HepG2 (cell line): ENCODE data around the gene MCFD2. TPM values are rescaled to one million over a fixed set of nuclear protein-coding genes. Genes with fewer than 3 reads are reported as not detected.

Source experiments
- CBX5 ChIP-seq: sonication (generic); formaldehyde crosslinking; IDR thresholded peaks from 2 replicates; pipeline ENCODE4 v1.4.0; 2020; ENCODE audit warnings: missing genetic modification reagents, borderline replicate concordance
- CREB3 ChIP-seq: sonication (generic); formaldehyde crosslinking; IDR thresholded peaks from 2 replicates; pipeline ENCODE4 v1.5.0; 2020; ENCODE audit warnings: missing genetic modification reagents
- MAFK ChIP-seq, 2 experiments: IDR thresholded peaks in 1 of 2; conservative IDR thresholded peaks in 1 of 2; 2 replicates each; pipeline ENCODE4 v1.6.1; 2011; ENCODE audit warnings: improper control_type of control experiment in 2 of 2, low read length in 2 of 2
- MBNL3 ChIP-seq: fragments of 250-450 bp; sonication (Bioruptor Pico); conservative IDR thresholded peaks from 2 replicates; pipeline ENCODE4 v1.8.0; 2022; ENCODE audit warnings: mild to moderate bottlenecking, inconsistent platforms
- NCOA2 ChIP-seq: sonication (generic); formaldehyde crosslinking; IDR thresholded peaks from 2 replicates; pipeline ENCODE4 v1.8.0; 2022; ENCODE audit warnings: inconsistent platforms
- PPARG ChIP-seq: conservative IDR thresholded peaks from 2 replicates; pipeline ENCODE4 v1.6.1; 2016; ENCODE audit warnings: missing biosample characterization, missing genetic modification reagents
- SAFB2 ChIP-seq: sonication (generic); formaldehyde crosslinking; IDR thresholded peaks from 2 replicates; pipeline ENCODE4 v1.5.1; 2020; ENCODE audit warnings: missing genetic modification reagents, low read depth, mild to moderate bottlenecking, borderline replicate concordance
- SIN3B ChIP-seq: fragments of 150-350 bp; IDR thresholded peaks from 2 replicates; pipeline ENCODE4 v1.6.1; 2014; ENCODE audit warnings: low read length
- ZBED4 ChIP-seq: sonication (generic); formaldehyde crosslinking; IDR thresholded peaks from 2 replicates; pipeline ENCODE4 v1.4.0; 2020; ENCODE audit warnings: missing genetic modification reagents, borderline replicate concordance
- ZNF34 ChIP-seq: sonication (generic); formaldehyde crosslinking; IDR thresholded peaks from 2 replicates; pipeline ENCODE4 v1.4.0; 2020; ENCODE audit warnings: mild to moderate bottlenecking, missing genetic modification reagents, borderline replicate concordance
- ZNF407 ChIP-seq: sonication (generic); formaldehyde crosslinking; IDR thresholded peaks from one replicate; pipeline ENCODE4 v1.5.1; 2020; ENCODE audit warnings: mild to moderate bottlenecking, missing genetic modification reagents; ENCODE audit errors: not compliant biosample characterization
- ZNF574 ChIP-seq: sonication (generic); formaldehyde crosslinking; IDR thresholded peaks from 2 replicates; pipeline ENCODE4 v1.4.0; 2020; ENCODE audit warnings: missing genetic modification reagents
- ZNF709 ChIP-seq: sonication (generic); formaldehyde crosslinking; IDR thresholded peaks from 2 replicates; pipeline ENCODE4 v1.5.0; 2020; ENCODE audit warnings: mild to moderate bottlenecking, missing genetic modification reagents
- polyA plus RNA-seq, 8 experiments: library from polyadenylated mRNA; depleted of rRNA in 3 of 8; stranded (reverse) in 7 of 8; unstranded in 1 of 8; fragments of >200 nt; fragmentation: Illumina TruSeq in 4 of 8; extraction: Trizol in 4 of 8; gene quantifications; 2 replicates each; pipeline versions ENCODE4 v1.2.1 to v1.2.3, GENCODE V29; 2011 to 2016; ENCODE audit warnings: low read depth in 4 of 8, missing spikeins in 1 of 8, mixed read lengths in 1 of 8; ENCODE audit not compliant: insufficient read depth in 1 of 8
- total RNA-seq, 5 experiments: library from RNA; depleted of rRNA; stranded (reverse); fragments of >200 nt; fragmentation: Illumina TruSeq; extraction: Trizol; gene quantifications; 2 replicates each; pipeline ENCODE4 v1.2.3, GENCODE V29; 2016; ENCODE audit warnings: low read depth in 1 of 5

Gene MCFD2
- total and polyA plus RNA-seq, 2 of the 13 experiments (the other 11 are each of a cell fraction or from before 2014, with no cell fraction given): 183 to 232 TPM

- TF ChIP-seq ZNF407: peak; percentile 26
- TF ChIP-seq ZNF574 (CRISPR knock-in tag): no peak
- TF ChIP-seq ZNF34 (CRISPR knock-in tag): no peak
- no peak for TF ChIP-seq MBNL3 (CRISPR knock-in tag)
- no peak for TF ChIP-seq SAFB2 (CRISPR knock-in tag)
- TF ChIP-seq CREB3 (CRISPR knock-in tag): no peak
- no peak for TF ChIP-seq ZNF709
- no peak; the same call in 1 of the 2 replicates for TF ChIP-seq PPARG (CRISPR knock-in tag)
- no peak for TF ChIP-seq CBX5 (CRISPR knock-in tag)
- peak; percentile 64; the same call in 1 of the 2 replicates for TF ChIP-seq ZBED4
- TF ChIP-seq MAFK (conservative IDR thresholded peaks at IDR 0.05 in 1 of 2, IDR thresholded peaks at IDR 0.05 in 1 of 2; ENCODE audit: low read length in 2 of 2): no peak
- TF ChIP-seq SIN3B: no peak
- TF ChIP-seq NCOA2: peak; percentile 36; the same call in 1 of the 2 replicates
Measured at GRCh38 chr2:46954951-46955571, 39.5 kb upstream of the MCFD2 start (continued).
